ENCODE results near the gene GALNT13. TPM values are rescaled to one million over a fixed set of nuclear protein-coding genes. Genes with fewer than 3 reads are reported as not detected.

The GALNT13 gene
- total and polyA plus RNA-seq, 2 donors from 2014 or later, result 0.57 TPM; not detected in 1

DNA sequence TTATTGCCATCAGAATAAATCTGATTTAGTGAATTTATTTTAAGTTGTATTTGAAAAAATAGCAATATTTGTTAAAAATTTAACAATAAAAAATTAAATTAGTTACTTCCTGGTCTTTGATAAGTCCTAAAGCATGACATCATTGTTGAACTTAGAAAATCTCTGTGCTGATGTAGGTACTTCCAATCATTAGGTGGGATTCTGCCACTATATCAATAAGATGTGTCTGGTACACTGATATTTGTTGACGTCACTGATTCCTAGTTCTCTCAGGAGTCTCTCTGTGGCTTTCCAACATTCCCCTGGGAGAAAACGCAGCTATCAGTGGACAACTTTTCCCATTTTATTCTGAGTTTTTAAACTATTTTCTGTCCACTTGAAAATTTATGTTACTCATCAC is 143.5 kb downstream of the GALNT13 start:
- H3K36me3 ChIP-seq (ENCODE audit: control insufficient read depth in 2 of 3, insufficient read depth in 3 of 3, low read length in 3 of 3), result no peaks in the 10 kb centered on the region
- no peaks in the 10 kb centered on the region for H3K27me3 ChIP-seq (ENCODE audit: control insufficient read depth, insufficient read depth, low read length)
- H3K9me3 ChIP-seq (ENCODE audit: control insufficient read depth in 2 of 3, insufficient read depth in 1 of 3, low read length in 3 of 3), result no peaks in the 10 kb centered on the region
- DNase-seq (no peak), FAIRE-seq (no peak)
- intact Hi-C loops (cut with DNase I), result no loop called here
- H3K4me1 ChIP-seq (ENCODE audit: control insufficient read depth in 2 of 3, insufficient read depth in 2 of 3, low read depth in 1 of 3, low read length in 3 of 3), result no peaks in the 10 kb centered on the region
- no peak overlapping the region for H3K4me3 ChIP-seq (ENCODE audit: low read length in 3 of 3)
- no peak overlapping the region for H3K9ac ChIP-seq (ENCODE audit: low read length in 3 of 3)
- TF ChIP-seq, protein P1, sequence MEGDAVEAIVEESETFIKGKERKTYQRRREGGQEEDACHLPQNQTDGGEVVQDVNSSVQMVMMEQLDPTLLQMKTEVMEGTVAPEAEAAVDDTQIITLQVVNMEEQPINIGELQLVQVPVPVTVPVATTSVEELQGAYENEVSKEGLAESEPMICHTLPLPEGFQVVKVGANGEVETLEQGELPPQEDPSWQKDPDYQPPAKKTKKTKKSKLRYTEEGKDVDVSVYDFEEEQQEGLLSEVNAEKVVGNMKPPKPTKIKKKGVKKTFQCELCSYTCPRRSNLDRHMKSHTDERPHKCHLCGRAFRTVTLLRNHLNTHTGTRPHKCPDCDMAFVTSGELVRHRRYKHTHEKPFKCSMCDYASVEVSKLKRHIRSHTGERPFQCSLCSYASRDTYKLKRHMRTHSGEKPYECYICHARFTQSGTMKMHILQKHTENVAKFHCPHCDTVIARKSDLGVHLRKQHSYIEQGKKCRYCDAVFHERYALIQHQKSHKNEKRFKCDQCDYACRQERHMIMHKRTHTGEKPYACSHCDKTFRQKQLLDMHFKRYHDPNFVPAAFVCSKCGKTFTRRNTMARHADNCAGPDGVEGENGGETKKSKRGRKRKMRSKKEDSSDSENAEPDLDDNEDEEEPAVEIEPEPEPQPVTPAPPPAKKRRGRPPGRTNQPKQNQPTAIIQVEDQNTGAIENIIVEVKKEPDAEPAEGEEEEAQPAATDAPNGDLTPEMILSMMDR (IDR thresholded peaks at IDR 0.05; ENCODE audit: borderline replicate concordance, extremely low read depth, insufficient read depth), result no peak
- no peak overlapping the region for H3K27ac ChIP-seq (ENCODE audit: low read depth in 2 of 2, low read length in 2 of 2)

DNA sequence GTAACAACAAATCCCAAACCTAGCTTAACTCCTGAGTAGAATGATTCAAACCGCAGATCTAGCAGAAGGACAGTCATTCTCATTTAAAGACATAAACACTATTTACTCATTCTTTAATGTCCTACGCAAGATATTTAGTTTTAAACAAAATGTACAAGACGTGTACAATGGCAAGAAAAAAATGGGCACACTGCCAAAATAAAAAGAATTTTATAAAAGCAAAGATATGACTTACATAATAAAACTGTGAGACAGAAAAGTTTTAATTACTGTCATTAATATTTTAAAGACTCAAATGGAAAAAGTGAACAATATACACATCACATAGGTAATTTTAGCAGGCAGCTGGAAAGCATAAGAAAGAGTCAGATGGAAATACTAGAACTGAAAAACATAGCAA is 157.8 kb downstream of the GALNT13 start:
- DNase-seq, result no peak
- intact Hi-C loops (cut with DNase I), result no loop called here
- Histone ChIP-seq H3K9ac (ENCODE audit: low read length in 3 of 3) (no peak overlapping the region), H3K36me3 (ENCODE audit: control insufficient read depth in 2 of 3, insufficient read depth in 3 of 3, low read length in 3 of 3) (no peaks in the 10 kb centered on the region), H3K4me1 (ENCODE audit: control insufficient read depth in 2 of 3, insufficient read depth in 2 of 3, low read depth in 1 of 3, low read length in 3 of 3) (no peaks in the 10 kb centered on the region), H3K4me3 (ENCODE audit: low read length in 3 of 3) (no peak overlapping the region), H3K27ac (ENCODE audit: low read depth in 2 of 2, low read length in 2 of 2) (no peak overlapping the region), H3K9me3 (ENCODE audit: control insufficient read depth in 2 of 3, insufficient read depth in 1 of 3, low read length in 3 of 3) (no peaks in the 10 kb centered on the region), H3K27me3 (ENCODE audit: control insufficient read depth, insufficient read depth, low read length) (no peaks in the 10 kb centered on the region)
- TF ChIP-seq, protein P1 (IDR thresholded peaks at IDR 0.05; ENCODE audit: borderline replicate concordance, extremely low read depth, insufficient read depth), result no peak
- FAIRE-seq, result no peak

DNA sequence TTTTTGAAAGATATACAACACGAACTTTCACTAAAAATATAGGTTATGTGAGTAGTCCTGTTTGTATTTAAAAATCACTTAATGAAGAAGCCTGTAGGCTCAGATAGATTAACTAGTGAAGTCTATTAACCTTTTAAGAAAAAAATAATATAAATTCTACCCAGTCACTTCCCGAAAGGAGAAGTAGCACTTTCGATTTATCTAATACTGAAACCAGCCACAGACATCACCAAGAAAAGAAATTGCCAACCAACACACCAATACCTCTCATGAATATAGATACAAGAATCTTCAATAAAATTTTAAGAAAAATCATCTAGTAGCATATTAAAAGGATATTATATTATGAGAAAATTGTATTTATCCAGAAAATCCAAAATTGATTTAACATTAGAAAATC is 160.5 kb downstream of the GALNT13 start:
- intact Hi-C loops (cut with DNase I), result no loop called here
- DNase-seq (no peak), FAIRE-seq (no peak)
- Histone ChIP-seq H3K27me3 (ENCODE audit: control insufficient read depth, insufficient read depth, low read length) (no peaks in the 10 kb centered on the region), H3K4me1 (ENCODE audit: control insufficient read depth in 2 of 3, insufficient read depth in 2 of 3, low read depth in 1 of 3, low read length in 3 of 3) (no peaks in the 10 kb centered on the region), H3K36me3 (ENCODE audit: control insufficient read depth in 2 of 3, insufficient read depth in 3 of 3, low read length in 3 of 3) (no peaks in the 10 kb centered on the region), H3K27ac (ENCODE audit: low read depth in 2 of 2, low read length in 2 of 2) (no peak overlapping the region), H3K9ac (ENCODE audit: low read length in 3 of 3) (no peak overlapping the region), H3K4me3 (ENCODE audit: low read length in 3 of 3) (no peak overlapping the region), H3K9me3 (ENCODE audit: control insufficient read depth in 2 of 3, insufficient read depth in 1 of 3, low read length in 3 of 3) (no peaks in the 10 kb centered on the region)
- TF ChIP-seq, protein P1 (IDR thresholded peaks at IDR 0.05; ENCODE audit: borderline replicate concordance, extremely low read depth, insufficient read depth), result no peak

DNA sequence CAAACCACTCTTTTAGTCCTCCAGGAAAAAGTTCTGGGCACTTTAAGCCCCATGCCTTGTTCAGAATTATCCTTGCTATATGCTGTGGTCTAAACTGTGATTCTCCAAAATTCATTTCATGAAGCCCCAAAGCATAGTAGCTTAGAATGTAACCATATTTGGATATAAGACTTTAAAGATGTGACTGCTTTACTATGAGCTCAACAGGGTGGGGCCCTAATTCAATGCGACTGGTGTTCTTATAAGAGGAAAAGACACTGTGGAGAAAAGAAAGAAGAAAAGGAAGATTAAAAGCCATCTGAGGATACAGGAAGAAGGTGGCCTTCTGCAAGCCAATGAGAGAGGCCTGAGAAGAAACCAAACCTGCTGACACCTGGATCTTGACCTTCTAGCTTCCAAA is 174.8 kb downstream of the GALNT13 start:
- no peak overlapping the region for H3K9ac ChIP-seq (ENCODE audit: low read length in 3 of 3)
- no peaks in the 10 kb centered on the region for H3K36me3 ChIP-seq (ENCODE audit: control insufficient read depth in 2 of 3, insufficient read depth in 3 of 3, low read length in 3 of 3)
- no peak overlapping the region for H3K4me3 ChIP-seq (ENCODE audit: low read length in 3 of 3)
- DNase-seq, result no peak
- H3K9me3 ChIP-seq (ENCODE audit: control insufficient read depth in 2 of 3, insufficient read depth in 1 of 3, low read length in 3 of 3), result no peaks in the 10 kb centered on the region
- no peak for FAIRE-seq
- TF ChIP-seq, protein P1 (IDR thresholded peaks at IDR 0.05; ENCODE audit: borderline replicate concordance, extremely low read depth, insufficient read depth), result no peak
- no peaks in the 10 kb centered on the region for H3K27me3 ChIP-seq (ENCODE audit: control insufficient read depth, insufficient read depth, low read length)
- no peak overlapping the region for H3K27ac ChIP-seq (ENCODE audit: low read depth in 2 of 2, low read length in 2 of 2)
- H3K4me1 ChIP-seq (ENCODE audit: control insufficient read depth in 2 of 3, insufficient read depth in 2 of 3, low read depth in 1 of 3, low read length in 3 of 3), result no peaks in the 10 kb centered on the region
- intact Hi-C loops (cut with DNase I), result no loop called here
